A549 treated with CORT108297 at 1 μM for 4 hours (cell line): ENCODE data around the gene RGS5. TPM values are rescaled to one million over a fixed set of nuclear protein-coding genes. Genes with fewer than 3 reads are reported as not detected.

ENCODE experiments used
- total RNA-seq: library from RNA; stranded (reverse); fragments of 200-300 nt; extraction: Qiagen RNA extraction; gene quantifications from 5 replicates; pipeline ENCODE4 v1.2.3, GENCODE V29; 2022

The RGS5 gene
- 0.49 to 1.2 TPM (median 0.66 TPM) in 5 replicates for total RNA-seq

DNA sequence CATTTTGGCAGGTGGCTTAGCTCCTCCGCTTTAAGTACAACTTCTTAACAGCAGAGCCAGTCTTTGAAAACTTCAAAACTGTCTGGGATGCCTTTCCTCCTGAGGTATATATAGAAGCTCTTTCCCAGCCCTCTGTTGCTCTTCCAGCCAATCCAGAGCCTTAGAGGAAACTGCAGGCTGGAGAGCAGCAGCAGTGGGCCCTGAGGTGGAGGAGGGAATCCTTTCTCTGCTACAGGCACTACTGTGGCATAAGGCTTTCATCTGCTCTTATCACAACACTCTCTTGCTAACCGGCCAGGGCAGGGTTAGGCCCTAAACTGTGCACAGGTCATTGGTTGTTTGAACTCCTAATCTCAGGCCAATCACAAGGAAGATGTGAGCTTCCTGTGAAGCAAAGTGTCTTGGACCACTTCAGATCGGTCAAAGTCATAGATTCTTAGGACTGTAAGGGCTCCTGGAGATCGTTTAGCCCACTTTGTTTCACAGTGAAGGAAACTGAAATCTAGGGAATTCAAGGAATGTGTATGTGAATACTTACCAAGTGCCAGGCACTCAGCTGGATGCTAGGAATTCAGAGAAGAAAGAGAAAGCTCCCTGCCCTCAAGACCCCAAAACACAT, at the start of gene RGS5:
RGS5 (minus strand) TSS at position 84 of the 619 bp plus-strand sequence; CDS start at position 3, 81 bp downstream.

Other genes starting within 250 kb of the RGS5 start
- gene RGS4, start 133.6 kb downstream of the RGS5 start, total RNA-seq: 0.13 to 0.23 TPM in 2 of 5 replicates, not detected in the others
- gene NUF2, start 119.0 kb upstream of the RGS5 start, total RNA-seq: 26.3 to 33.2 TPM (median 29.1 TPM) in 5 replicates